HepG2 (cell line): ENCODE measurements around the gene PASK. TPM values are rescaled to one million over a fixed set of nuclear protein-coding genes. Genes with fewer than 3 reads are reported as not detected.

Source experiments
- BCL6 ChIP-seq: IDR thresholded peaks from 2 replicates; pipeline ENCODE4 v1.6.1; 2016; ENCODE audit warnings: missing genetic modification reagents, missing compliant biosample characterization
- BRD4 ChIP-seq: sonication (generic); formaldehyde crosslinking; IDR thresholded peaks from 2 replicates; pipeline ENCODE4 v1.4.0; 2020; ENCODE audit warnings: missing genetic modification reagents
- DBP ChIP-seq: sonication (generic); formaldehyde crosslinking; IDR thresholded peaks from 2 replicates; pipeline ENCODE4 v1.4.0; 2020; ENCODE audit warnings: missing genetic modification reagents; ENCODE audit errors: not compliant biosample characterization
- DMTF1 ChIP-seq: sonication (generic); formaldehyde crosslinking; IDR thresholded peaks from 2 replicates; pipeline ENCODE4 v1.4.0; 2020; ENCODE audit warnings: mild to moderate bottlenecking, missing genetic modification reagents
- IKZF4 ChIP-seq: sonication (generic); formaldehyde crosslinking; IDR thresholded peaks from 2 replicates; pipeline ENCODE4 v1.5.1; 2020; ENCODE audit warnings: borderline replicate concordance, mild to moderate bottlenecking, low read depth, missing genetic modification reagents; ENCODE audit errors: not compliant biosample characterization
- MYPOP ChIP-seq: sonication (generic); formaldehyde crosslinking; IDR thresholded peaks from 2 replicates; pipeline ENCODE4 v1.8.1; 2023; ENCODE audit warnings: mild to moderate bottlenecking, moderate library complexity, missing genetic modification reagents
- MZF1 ChIP-seq: sonication (generic); formaldehyde crosslinking; IDR thresholded peaks from 2 replicates; pipeline ENCODE4 v1.8.1; 2023; ENCODE audit warnings: mild to moderate bottlenecking, missing genetic modification reagents, borderline replicate concordance
- PPARG ChIP-seq: conservative IDR thresholded peaks from 2 replicates; pipeline ENCODE4 v1.6.1; 2016; ENCODE audit warnings: missing biosample characterization, missing genetic modification reagents
- PTBP1 ChIP-seq: fragments of 200-400 bp; formaldehyde crosslinking; IDR thresholded peaks from 2 replicates; pipeline ENCODE4 v1.6.1; 2018; ENCODE audit warnings: low read length, low read depth; ENCODE audit not compliant: poor library complexity, severe bottlenecking
- RAD21 ChIP-seq: fragments of 450-650 bp; formaldehyde crosslinking; IDR thresholded peaks from 2 replicates; pipeline ENCODE4 v1.5.0; 2020; ENCODE audit warnings: mild to moderate bottlenecking
- SIX1 ChIP-seq: sonication (generic); formaldehyde crosslinking; IDR thresholded peaks from 2 replicates; pipeline ENCODE4 v1.4.0; 2020; ENCODE audit warnings: missing genetic modification reagents, borderline replicate concordance
- YY1 ChIP-seq: IDR thresholded peaks from 2 replicates; pipeline ENCODE4 v1.6.1; 2011; ENCODE audit warnings: low read length, low read depth, moderate library complexity, mild to moderate bottlenecking; ENCODE audit not compliant: insufficient read depth, insufficient replicate concordance
- ZNF230 ChIP-seq: sonication (generic); formaldehyde crosslinking; IDR thresholded peaks from 2 replicates; pipeline ENCODE4 v1.4.0; 2020; ENCODE audit warnings: mild to moderate bottlenecking, missing genetic modification reagents
- ZNF460 ChIP-seq: sonication (generic); formaldehyde crosslinking; IDR thresholded peaks from 2 replicates; pipeline ENCODE4 v1.5.1; 2020; ENCODE audit warnings: missing genetic modification reagents, mild to moderate bottlenecking, borderline replicate concordance
- ZNF572 ChIP-seq: sonication (generic); formaldehyde crosslinking; IDR thresholded peaks from 2 replicates; pipeline ENCODE4 v1.5.1; 2020; ENCODE audit warnings: mild to moderate bottlenecking, missing genetic modification reagents
- polyA plus RNA-seq, 8 experiments: library from polyadenylated mRNA; depleted of rRNA in 3 of 8; stranded (reverse) in 7 of 8; unstranded in 1 of 8; fragments of >200 nt; fragmentation: Illumina TruSeq in 4 of 8; extraction: Trizol in 4 of 8; gene quantifications; 2 replicates each; pipeline versions ENCODE4 v1.2.1 to v1.2.3, GENCODE V29; 2011 to 2016; ENCODE audit warnings: low read depth in 4 of 8, missing spikeins in 1 of 8, mixed read lengths in 1 of 8; ENCODE audit not compliant: insufficient read depth in 1 of 8
- total RNA-seq, 5 experiments: library from RNA; depleted of rRNA; stranded (reverse); fragments of >200 nt; fragmentation: Illumina TruSeq; extraction: Trizol; gene quantifications; 2 replicates each; pipeline ENCODE4 v1.2.3, GENCODE V29; 2016; ENCODE audit warnings: low read depth in 1 of 5
- TF ChIP-seq, protein P1 (sequence below): sonication (generic); formaldehyde crosslinking; IDR thresholded peaks from 2 replicates; pipeline ENCODE4 v1.8.1; 2023; ENCODE audit warnings: missing genetic modification reagents, inconsistent platforms, borderline replicate concordance
- TF ChIP-seq, protein P2 (sequence below): sonication (generic); formaldehyde crosslinking; IDR thresholded peaks from 2 replicates; pipeline ENCODE4 v1.8.1; 2023; ENCODE audit warnings: missing genetic modification reagents, mild to moderate bottlenecking, borderline replicate concordance
- TF ChIP-seq, protein P3 (sequence below): sonication (generic); formaldehyde crosslinking; IDR thresholded peaks from 2 replicates; pipeline ENCODE4 v1.5.0; 2020; ENCODE audit warnings: missing genetic modification reagents
- TF ChIP-seq, protein P4 (sequence below): sonication (generic); formaldehyde crosslinking; IDR thresholded peaks from 2 replicates; pipeline ENCODE4 v1.8.0; 2022; ENCODE audit warnings: mild to moderate bottlenecking, missing genetic modification reagents

The PASK gene
- total and polyA plus RNA-seq, 2 of the 13 experiments (the other 11 are each of a cell fraction or from before 2014, with no cell fraction given): 6.9 to 17.0 TPM

- TF ChIP-seq MYPOP (CRISPR knock-in tag): peak; percentile 75
- TF ChIP-seq DBP (CRISPR knock-in tag): peak; percentile 68
- peak; percentile 64 for TF ChIP-seq RAD21 (CRISPR knock-in tag)
- TF ChIP-seq SIX1 (CRISPR knock-in tag): no peak
- TF ChIP-seq DMTF1 (CRISPR knock-in tag): 0 out of 2 replicates have a peak, but pooled peaks have one; percentile 26
- TF ChIP-seq, protein P1, sequence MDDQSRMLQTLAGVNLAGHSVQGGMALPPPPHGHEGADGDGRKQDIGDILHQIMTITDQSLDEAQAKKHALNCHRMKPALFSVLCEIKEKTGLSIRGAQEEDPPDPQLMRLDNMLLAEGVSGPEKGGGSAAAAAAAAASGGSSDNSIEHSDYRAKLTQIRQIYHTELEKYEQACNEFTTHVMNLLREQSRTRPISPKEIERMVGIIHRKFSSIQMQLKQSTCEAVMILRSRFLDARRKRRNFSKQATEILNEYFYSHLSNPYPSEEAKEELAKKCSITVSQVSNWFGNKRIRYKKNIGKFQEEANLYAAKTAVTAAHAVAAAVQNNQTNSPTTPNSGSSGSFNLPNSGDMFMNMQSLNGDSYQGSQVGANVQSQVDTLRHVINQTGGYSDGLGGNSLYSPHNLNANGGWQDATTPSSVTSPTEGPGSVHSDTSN (CRISPR knock-in tag): no peak; the same call in 1 of the 2 replicates
- TF ChIP-seq, protein P2, sequence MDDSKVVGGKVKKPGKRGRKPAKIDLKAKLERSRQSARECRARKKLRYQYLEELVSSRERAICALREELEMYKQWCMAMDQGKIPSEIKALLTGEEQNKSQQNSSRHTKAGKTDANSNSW (CRISPR knock-in tag): peak; percentile 36; the same call in 1 of the 2 replicates
- TF ChIP-seq, protein P3, sequence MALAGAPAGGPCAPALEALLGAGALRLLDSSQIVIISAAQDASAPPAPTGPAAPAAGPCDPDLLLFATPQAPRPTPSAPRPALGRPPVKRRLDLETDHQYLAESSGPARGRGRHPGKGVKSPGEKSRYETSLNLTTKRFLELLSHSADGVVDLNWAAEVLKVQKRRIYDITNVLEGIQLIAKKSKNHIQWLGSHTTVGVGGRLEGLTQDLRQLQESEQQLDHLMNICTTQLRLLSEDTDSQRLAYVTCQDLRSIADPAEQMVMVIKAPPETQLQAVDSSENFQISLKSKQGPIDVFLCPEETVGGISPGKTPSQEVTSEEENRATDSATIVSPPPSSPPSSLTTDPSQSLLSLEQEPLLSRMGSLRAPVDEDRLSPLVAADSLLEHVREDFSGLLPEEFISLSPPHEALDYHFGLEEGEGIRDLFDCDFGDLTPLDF (CRISPR knock-in tag): peak; percentile 94
- TF ChIP-seq ZNF460 (CRISPR knock-in tag): no peak
- no peak for TF ChIP-seq YY1
- TF ChIP-seq BCL6: no peak
- TF ChIP-seq MZF1 (CRISPR knock-in tag): no peak
- peak; percentile 36; the same call in 1 of the 2 replicates for TF ChIP-seq BRD4 (CRISPR knock-in tag)
- TF ChIP-seq PTBP1: no peak
- peak; percentile 39; the same call in 1 of the 2 replicates for TF ChIP-seq ZNF230
- TF ChIP-seq PPARG: no peak
- TF ChIP-seq IKZF4 (CRISPR knock-in tag): peak; percentile 61
- TF ChIP-seq, protein P4, sequence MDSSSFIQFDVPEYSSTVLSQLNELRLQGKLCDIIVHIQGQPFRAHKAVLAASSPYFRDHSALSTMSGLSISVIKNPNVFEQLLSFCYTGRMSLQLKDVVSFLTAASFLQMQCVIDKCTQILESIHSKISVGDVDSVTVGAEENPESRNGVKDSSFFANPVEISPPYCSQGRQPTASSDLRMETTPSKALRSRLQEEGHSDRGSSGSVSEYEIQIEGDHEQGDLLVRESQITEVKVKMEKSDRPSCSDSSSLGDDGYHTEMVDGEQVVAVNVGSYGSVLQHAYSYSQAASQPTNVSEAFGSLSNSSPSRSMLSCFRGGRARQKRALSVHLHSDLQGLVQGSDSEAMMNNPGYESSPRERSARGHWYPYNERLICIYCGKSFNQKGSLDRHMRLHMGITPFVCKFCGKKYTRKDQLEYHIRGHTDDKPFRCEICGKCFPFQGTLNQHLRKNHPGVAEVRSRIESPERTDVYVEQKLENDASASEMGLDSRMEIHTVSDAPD (CRISPR knock-in tag): 0 out of 2 replicates have a peak, but pooled peaks have one; percentile 52
- 0 out of 2 replicates have a peak, but pooled peaks have one; percentile 53 for TF ChIP-seq ZNF572
Measured at GRCh38 chr2:241148891-241149674, at the start of gene PASK (continued).
